Measurements from ENCODE around the gene ELP2.
A peak's percentile ranks its signal among the peaks of the same experiment; 100 is the strongest.

ELP2 gene

GRCh38 chr18:36127836-36128529 is 1.7 kb upstream of the ELP2 start:
- no peak for DNase-seq

- DNase-seq = peak; percentile 8 to 18
Observed at GRCh38 chr18:36128530-36128870, 1.2 kb upstream of the ELP2 start.

- no peak for DNase-seq
Observed at GRCh38 chr18:36128907-36129299, 796 bp upstream of the ELP2 start.

- DNase-seq = no peak
Observed at GRCh38 chr18:36130039-36130831, 536 bp downstream of the ELP2 start.

GRCh38 chr18:36130883-36131653 is 1.4 kb downstream of the ELP2 start:
- no peak for DNase-seq

- DNase-seq = no peak
Observed at GRCh38 chr18:36131692-36132483, 2.2 kb downstream of the ELP2 start.

GRCh38 chr18:36132756-36133155 is 3.1 kb downstream of the ELP2 start:
- DNase-seq = no peak

- DNase-seq = no peak
Observed at GRCh38 chr18:36135264-36135663, 5.6 kb downstream of the ELP2 start.

GRCh38 chr18:36139245-36139644 is 9.5 kb downstream of the ELP2 start:
- DNase-seq = no peak

GRCh38 chr18:36141576-36141975 is 11.9 kb downstream of the ELP2 start:
- no peak for DNase-seq

GRCh38 chr18:36142751-36143150 is 13.1 kb downstream of the ELP2 start:
- no peak for DNase-seq

- no peak for DNase-seq
Observed at GRCh38 chr18:36143391-36143790, 13.7 kb downstream of the ELP2 start.

- no peak for DNase-seq
Observed at GRCh38 chr18:36149514-36150289, 20.0 kb downstream of the ELP2 start.

- DNase-seq = no peak
Observed at GRCh38 chr18:36152781-36153180, 23.1 kb downstream of the ELP2 start.

- DNase-seq = no peak
Observed at GRCh38 chr18:36153203-36153602, 23.5 kb downstream of the ELP2 start.

GRCh38 chr18:36153771-36154170 is 24.1 kb downstream of the ELP2 start:
- DNase-seq = no peak

- DNase-seq = no peak
Observed at GRCh38 chr18:36155851-36156757, 26.4 kb downstream of the ELP2 start.

- DNase-seq = no peak
Observed at GRCh38 chr18:36157441-36157840, 27.7 kb downstream of the ELP2 start.

- no peak for DNase-seq
Observed at GRCh38 chr18:36158266-36158867, 28.7 kb downstream of the ELP2 start.

- peak in 1 of 2 experiments; percentile 16 for DNase-seq
Observed at GRCh38 chr18:36160959-36161371, 31.3 kb downstream of the ELP2 start.

GRCh38 chr18:36162981-36163380 is 33.3 kb downstream of the ELP2 start:
- DNase-seq = no peak

Measured in activated CD4-positive, alpha-beta T cell treated with anti-CD3 and anti-CD28 coated beads, Interleukin-2, amount 50 U/mL, for 48 hours (primary cell).